Subcutaneous adipose tissue (tissue), 4 donors: Measurements from ENCODE around the gene PARD3. TPM values are rescaled to one million over a fixed set of nuclear protein-coding genes. Genes with fewer than 3 reads are reported as not detected.

Source experiments
- CTCF ChIP-seq: fragments of 450-650 bp; IDR thresholded peaks from one replicate; pipeline ENCODE4 v1.5.1; 2016; ENCODE audit warnings: low read depth, mild to moderate bottlenecking, control low read depth, antibody characterized with exemption, moderate library complexity
- small RNA-seq: library from RNA; depleted of rRNA; stranded (forward); fragments of <200 nt; gene quantifications from one replicate; pipeline ENCODE3, GENCODE V24; 2016
- total RNA-seq, 4 donors: library from RNA; depleted of rRNA; stranded (reverse); fragments of >200 nt; gene quantifications; one replicate each; pipeline ENCODE4 v1.1.0, GENCODE V29; 2016

PARD3 gene
- total RNA-seq, 4 donors from 2014 or later: 39.4 to 70.3 (median 45.0) TPM

GRCh38 chr10:34075254-34075926 is 739.7 kb downstream of the PARD3 start:
- no peak for TF ChIP-seq CTCF

- no peak for TF ChIP-seq CTCF
Measured at GRCh38 chr10:34074051-34074450, 741.0 kb downstream of the PARD3 start.

GRCh38 chr10:34063592-34063991 is 751.5 kb downstream of the PARD3 start:
- no peak for TF ChIP-seq CTCF

GRCh38 chr10:34061841-34062240 is 753.3 kb downstream of the PARD3 start:
- no peak for TF ChIP-seq CTCF

Small RNA genes lying within 50 kb of the gene (small RNA-seq; reads per million reads assigned to genes)
- gene ELOBP4 (not detected), gene RF00019 (0.49 reads per million), gene RPL37P18 (not detected)
